Lower lobe of right lung (tissue), 2 donors: ENCODE measurements around the gene MPP1. TPM values are rescaled to one million over a fixed set of nuclear protein-coding genes. Genes with fewer than 3 reads are reported as not detected.
A peak's percentile ranks its signal among the peaks of the same experiment; 100 is the strongest.

Experiments
- ATAC-seq, 2 donors: fragments of 200-7000 bp; cut with Tn5 transposase; one replicate each; pipeline ENCODE4 v1.9.1; 2020 to 2022; ENCODE audit warnings: mild to moderate bottlenecking in 2 of 2, moderate library complexity in 2 of 2
- DNase-seq: peaks from one replicate; pipeline ENCODE4 v3.0.0-alpha.2; 2020
- H3K27ac ChIP-seq: fragments of 200-600 bp; one replicate; pipeline ENCODE4 v1.8.0; 2022
- H3K27me3 ChIP-seq: fragments of 200-600 bp; one replicate; pipeline ENCODE4 v1.8.0; 2022; ENCODE audit warnings: low read depth
- H3K36me3 ChIP-seq: fragments of 200-600 bp; one replicate; pipeline ENCODE4 v1.8.0; 2022; ENCODE audit warnings: mild to moderate bottlenecking
- H3K4me1 ChIP-seq: fragments of 200-600 bp; one replicate; pipeline ENCODE4 v1.8.0; 2022
- H3K4me3 ChIP-seq: fragments of 200-600 bp; one replicate; pipeline ENCODE4 v1.8.0; 2022; ENCODE audit warnings: mild to moderate bottlenecking
- H3K9me3 ChIP-seq: fragments of 200-600 bp; one replicate; pipeline ENCODE4 v1.8.0; 2022
- intact Hi-C: fragments of 100-400 bp; cut with DNase I; formaldehyde crosslinking; loops from one replicate; pipeline ENCODE4 v1.11.0; 2022
- total RNA-seq: library from RNA; stranded (reverse); fragmentation: NEBNext Ultra II Directional; extraction: Animal tissue kit (Norgen Biotek cat#: 25700); gene quantifications from one replicate; pipeline ENCODE4 v1.2.1, GENCODE V29; 2021
- TF ChIP-seq, protein P1 (sequence below): fragments of 200-600 bp; IDR thresholded peaks from one replicate; pipeline ENCODE4 v1.8.0; 2022; ENCODE audit warnings: antibody characterized with exemption, mild to moderate bottlenecking
- donor health status: DM: no; HTN: yes; CAD: no; lungs with severe emphysema.

The MPP1 gene
- total RNA-seq, 1 donor from 2014 or later = 57.0 TPM

DNA sequence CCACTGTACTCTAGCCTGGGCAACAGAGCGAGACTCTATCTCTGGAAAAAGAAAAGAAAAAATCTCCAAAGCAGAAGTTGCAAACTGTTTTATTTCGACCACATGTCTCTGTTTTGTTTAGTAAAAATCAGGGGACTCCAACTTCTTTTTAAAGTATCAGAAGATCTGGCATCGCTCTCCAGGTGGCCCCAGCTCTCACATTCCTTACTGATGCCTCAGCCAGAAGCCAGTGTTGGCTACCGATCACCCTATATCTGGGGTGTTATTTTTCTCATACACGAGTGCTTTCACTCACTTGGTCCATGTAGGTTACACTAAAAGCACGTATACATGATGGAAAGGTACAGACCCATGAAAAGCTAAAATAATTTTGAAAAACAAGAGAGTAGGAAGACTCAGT, 8.3 kb downstream of the MPP1 start:
- no peak overlapping the region for H3K4me3 ChIP-seq
- peaks cover 26% of the 10 kb centered on the region for H3K4me1 ChIP-seq
- H3K27me3 ChIP-seq = no peaks in the 10 kb centered on the region
- H3K36me3 ChIP-seq = no peaks in the 10 kb centered on the region
- TF ChIP-seq, protein P1, sequence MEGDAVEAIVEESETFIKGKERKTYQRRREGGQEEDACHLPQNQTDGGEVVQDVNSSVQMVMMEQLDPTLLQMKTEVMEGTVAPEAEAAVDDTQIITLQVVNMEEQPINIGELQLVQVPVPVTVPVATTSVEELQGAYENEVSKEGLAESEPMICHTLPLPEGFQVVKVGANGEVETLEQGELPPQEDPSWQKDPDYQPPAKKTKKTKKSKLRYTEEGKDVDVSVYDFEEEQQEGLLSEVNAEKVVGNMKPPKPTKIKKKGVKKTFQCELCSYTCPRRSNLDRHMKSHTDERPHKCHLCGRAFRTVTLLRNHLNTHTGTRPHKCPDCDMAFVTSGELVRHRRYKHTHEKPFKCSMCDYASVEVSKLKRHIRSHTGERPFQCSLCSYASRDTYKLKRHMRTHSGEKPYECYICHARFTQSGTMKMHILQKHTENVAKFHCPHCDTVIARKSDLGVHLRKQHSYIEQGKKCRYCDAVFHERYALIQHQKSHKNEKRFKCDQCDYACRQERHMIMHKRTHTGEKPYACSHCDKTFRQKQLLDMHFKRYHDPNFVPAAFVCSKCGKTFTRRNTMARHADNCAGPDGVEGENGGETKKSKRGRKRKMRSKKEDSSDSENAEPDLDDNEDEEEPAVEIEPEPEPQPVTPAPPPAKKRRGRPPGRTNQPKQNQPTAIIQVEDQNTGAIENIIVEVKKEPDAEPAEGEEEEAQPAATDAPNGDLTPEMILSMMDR = no peak
- DNase-seq (no peak), ATAC-seq (no peak)
- H3K27ac ChIP-seq = no peak overlapping the region
- no peaks in the 10 kb centered on the region for H3K9me3 ChIP-seq
- intact Hi-C loops = no loop called here

DNA sequence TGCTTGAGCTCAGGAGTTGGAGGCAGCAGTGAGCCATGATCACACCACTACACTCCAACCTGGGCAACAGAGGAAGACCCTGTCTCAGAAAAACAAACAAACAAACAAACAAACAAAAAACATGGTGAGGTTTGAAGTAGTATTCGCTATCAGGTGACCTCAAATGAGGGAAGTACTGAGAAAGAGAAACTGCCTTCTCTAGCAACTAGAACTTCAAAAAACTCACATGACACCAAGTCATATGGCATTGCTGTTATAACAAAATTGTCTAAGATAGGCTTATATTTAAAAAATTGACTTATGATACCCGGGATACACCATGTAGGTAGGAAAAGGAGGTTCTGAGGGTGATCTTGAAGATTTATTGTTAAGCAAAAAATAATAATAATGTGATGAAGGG, 10.3 kb downstream of the MPP1 start:
- TF ChIP-seq, protein P1 = no peak
- Histone ChIP-seq H3K36me3 (no peaks in the 10 kb centered on the region), H3K27ac (no peak overlapping the region), H3K27me3 (no peaks in the 10 kb centered on the region), H3K4me3 (no peak overlapping the region), H3K9me3 (no peaks in the 10 kb centered on the region), H3K4me1 (peaks cover 20% of the 10 kb centered on the region)
- ATAC-seq (no peak), DNase-seq (no peak)
- intact Hi-C loops = no loop called here

DNA sequence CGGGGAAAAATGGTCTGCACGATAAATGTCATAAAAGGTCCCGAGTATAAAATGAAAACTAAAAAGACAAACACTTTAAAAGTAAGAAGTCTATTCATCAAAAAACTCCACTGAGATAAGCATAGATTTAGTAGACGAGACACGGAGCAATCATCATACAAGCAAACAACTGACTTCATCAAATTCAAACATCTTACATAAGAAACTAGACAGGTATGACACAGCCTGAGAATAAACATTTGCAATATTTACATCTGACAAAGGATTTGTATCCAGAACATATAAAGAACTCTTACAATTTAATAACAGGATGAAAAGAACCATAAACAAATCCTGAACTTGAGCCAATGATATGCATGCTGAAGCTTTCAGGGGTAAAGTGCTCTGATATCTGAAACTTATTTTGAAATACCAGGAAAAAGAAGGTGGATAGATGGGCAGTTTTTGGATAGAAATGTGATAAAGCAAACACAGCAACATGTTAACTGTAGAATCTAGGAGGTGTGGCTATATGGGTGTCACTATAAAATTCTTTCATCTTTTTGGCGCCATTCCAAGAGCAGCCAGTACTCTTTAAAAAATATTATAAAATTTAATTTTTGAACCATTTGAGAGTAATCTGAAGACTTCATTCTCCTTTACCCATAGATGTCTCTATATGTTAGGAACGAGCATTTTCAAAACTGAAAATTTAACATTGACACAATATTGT, 12.0 kb downstream of the MPP1 start:
- Histone ChIP-seq H3K27me3 (no peaks in the 10 kb centered on the region), H3K9me3 (no peaks in the 10 kb centered on the region), H3K4me3 (no peak overlapping the region), H3K36me3 (no peaks in the 10 kb centered on the region), H3K4me1 (peaks cover 6% of the 10 kb centered on the region), H3K27ac (no peak overlapping the region)
- intact Hi-C loops = no loop called here
- DNase-seq = no peak
- peak in 1 of 2 donors; percentile 54 for ATAC-seq
- TF ChIP-seq, protein P1 = no peak

DNA sequence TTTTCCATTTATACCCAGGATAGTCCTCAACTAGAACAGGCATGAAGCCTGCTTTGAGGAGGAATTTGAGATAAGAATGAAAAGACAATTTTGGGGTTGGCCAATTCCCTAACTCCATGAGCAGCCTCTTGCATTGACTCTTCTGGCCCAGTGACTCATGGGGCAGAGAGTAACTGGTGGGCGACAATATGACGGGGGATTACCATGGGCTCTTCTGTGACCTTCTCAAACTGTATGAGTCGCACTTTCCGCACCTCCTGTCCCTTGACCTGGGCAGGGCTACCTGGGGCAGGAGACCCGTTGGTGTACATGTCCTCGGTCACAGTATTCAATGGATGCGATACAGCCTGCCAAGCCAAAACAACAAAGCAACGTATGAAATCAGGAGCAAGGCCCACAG, 13.3 kb downstream of the MPP1 start:
- ATAC-seq (no peak), DNase-seq (no peak)
- no peak overlapping the region for H3K4me3 ChIP-seq
- intact Hi-C loops = no loop called here
- H3K27ac ChIP-seq = no peak overlapping the region
- H3K36me3 ChIP-seq = no peaks in the 10 kb centered on the region
- H3K4me1 ChIP-seq = peaks cover 3% of the 10 kb centered on the region
- no peaks in the 10 kb centered on the region for H3K9me3 ChIP-seq
- no peaks in the 10 kb centered on the region for H3K27me3 ChIP-seq
- TF ChIP-seq, protein P1 = no peak

DNA sequence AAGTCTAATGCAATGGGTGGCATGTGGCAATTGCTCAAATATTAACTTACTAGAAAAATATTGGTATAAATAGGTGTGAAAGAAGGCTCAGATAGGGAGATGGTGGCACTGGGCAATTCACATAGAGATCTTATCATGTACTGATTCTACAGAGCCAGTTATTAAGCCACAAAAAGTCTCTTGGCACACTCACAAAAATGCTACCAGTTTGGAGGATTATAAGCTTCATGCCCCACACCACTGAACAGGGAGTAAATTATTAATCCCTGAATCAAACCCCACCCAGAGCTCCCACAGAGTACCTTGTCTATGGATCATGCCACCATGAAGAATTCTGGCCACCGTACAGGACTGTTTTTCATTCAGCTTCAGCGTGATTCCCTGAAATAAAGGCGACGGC, 13.8 kb downstream of the MPP1 start:
- Histone ChIP-seq H3K9me3 (no peaks in the 10 kb centered on the region), H3K4me3 (no peak overlapping the region), H3K36me3 (no peaks in the 10 kb centered on the region), H3K4me1 (no peaks in the 10 kb centered on the region), H3K27me3 (no peaks in the 10 kb centered on the region), H3K27ac (no peak overlapping the region)
- ATAC-seq = no peak
- DNase-seq = no peak
- intact Hi-C loops = no loop called here
- TF ChIP-seq, protein P1 = no peak
